ENCODE data around the gene NR2F1-AS1. TPM values are rescaled to one million over a fixed set of nuclear protein-coding genes. Genes with fewer than 3 reads are reported as not detected.

The NR2F1-AS1 gene
- total RNA-seq, 1 experiment from 2014 or later, result 1.5 TPM

DNA sequence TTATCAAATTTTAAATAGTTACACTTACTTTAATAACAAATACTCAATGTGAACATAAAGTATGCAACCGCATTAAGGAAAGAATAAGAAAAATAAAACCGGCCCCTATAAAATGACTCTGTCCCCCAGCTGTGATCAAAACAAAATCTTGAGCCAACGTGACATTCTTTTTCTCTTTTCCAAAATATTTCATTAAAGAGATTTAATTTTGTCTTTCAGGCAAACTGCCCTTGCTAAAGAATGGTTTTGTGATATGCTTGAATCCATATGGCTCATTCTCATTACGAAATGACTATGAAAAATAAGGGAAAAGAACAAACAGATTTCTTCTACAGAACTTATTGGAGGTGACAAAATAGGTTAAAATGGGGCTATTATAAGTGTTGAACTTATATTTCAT, 197.0 kb downstream of the NR2F1-AS1 start:
- ChIA-PET POLR2A (no interaction called here), CTCF (no interaction called here)
- H3K36me3 Mint-ChIP-seq, result no peaks in the 10 kb centered on the region
- DNase-seq (ENCODE audit: low spot score) (no peak), ATAC-seq (no peak)
- no peak overlapping the region for H3K27ac Mint-ChIP-seq
- no peak overlapping the region for H3K4me3 Mint-ChIP-seq
- H3K9me3 Mint-ChIP-seq, result peaks cover 2% of the 10 kb centered on the region
- TF ChIP-seq, protein P1, sequence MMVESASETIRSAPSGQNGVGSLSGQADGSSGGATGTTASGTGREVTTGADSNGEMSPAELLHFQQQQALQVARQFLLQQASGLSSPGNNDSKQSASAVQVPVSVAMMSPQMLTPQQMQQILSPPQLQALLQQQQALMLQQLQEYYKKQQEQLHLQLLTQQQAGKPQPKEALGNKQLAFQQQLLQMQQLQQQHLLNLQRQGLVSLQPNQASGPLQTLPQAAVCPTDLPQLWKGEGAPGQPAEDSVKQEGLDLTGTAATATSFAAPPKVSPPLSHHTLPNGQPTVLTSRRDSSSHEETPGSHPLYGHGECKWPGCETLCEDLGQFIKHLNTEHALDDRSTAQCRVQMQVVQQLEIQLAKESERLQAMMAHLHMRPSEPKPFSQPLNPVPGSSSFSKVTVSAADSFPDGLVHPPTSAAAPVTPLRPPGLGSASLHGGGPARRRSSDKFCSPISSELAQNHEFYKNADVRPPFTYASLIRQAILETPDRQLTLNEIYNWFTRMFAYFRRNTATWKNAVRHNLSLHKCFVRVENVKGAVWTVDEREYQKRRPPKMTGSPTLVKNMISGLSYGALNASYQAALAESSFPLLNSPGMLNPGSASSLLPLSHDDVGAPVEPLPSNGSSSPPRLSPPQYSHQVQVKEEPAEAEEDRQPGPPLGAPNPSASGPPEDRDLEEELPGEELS (CRISPR knock-in tag; IDR thresholded peaks at IDR 0.05), result no peak
- TF ChIP-seq, protein P2, sequence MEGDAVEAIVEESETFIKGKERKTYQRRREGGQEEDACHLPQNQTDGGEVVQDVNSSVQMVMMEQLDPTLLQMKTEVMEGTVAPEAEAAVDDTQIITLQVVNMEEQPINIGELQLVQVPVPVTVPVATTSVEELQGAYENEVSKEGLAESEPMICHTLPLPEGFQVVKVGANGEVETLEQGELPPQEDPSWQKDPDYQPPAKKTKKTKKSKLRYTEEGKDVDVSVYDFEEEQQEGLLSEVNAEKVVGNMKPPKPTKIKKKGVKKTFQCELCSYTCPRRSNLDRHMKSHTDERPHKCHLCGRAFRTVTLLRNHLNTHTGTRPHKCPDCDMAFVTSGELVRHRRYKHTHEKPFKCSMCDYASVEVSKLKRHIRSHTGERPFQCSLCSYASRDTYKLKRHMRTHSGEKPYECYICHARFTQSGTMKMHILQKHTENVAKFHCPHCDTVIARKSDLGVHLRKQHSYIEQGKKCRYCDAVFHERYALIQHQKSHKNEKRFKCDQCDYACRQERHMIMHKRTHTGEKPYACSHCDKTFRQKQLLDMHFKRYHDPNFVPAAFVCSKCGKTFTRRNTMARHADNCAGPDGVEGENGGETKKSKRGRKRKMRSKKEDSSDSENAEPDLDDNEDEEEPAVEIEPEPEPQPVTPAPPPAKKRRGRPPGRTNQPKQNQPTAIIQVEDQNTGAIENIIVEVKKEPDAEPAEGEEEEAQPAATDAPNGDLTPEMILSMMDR (IDR thresholded peaks at IDR 0.05), result no peak
- TF ChIP-seq ATF1 (CRISPR knock-in tag; IDR thresholded peaks at IDR 0.05), result no peak
- TF ChIP-seq, protein P3, sequence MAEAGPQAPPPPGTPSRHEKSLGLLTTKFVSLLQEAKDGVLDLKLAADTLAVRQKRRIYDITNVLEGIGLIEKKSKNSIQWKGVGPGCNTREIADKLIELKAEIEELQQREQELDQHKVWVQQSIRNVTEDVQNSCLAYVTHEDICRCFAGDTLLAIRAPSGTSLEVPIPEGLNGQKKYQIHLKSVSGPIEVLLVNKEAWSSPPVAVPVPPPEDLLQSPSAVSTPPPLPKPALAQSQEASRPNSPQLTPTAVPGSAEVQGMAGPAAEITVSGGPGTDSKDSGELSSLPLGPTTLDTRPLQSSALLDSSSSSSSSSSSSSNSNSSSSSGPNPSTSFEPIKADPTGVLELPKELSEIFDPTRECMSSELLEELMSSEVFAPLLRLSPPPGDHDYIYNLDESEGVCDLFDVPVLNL (CRISPR knock-in tag; IDR thresholded peaks at IDR 0.05; ENCODE audit: borderline replicate concordance, low read depth), result no peak
- TF ChIP-seq, protein P4, sequence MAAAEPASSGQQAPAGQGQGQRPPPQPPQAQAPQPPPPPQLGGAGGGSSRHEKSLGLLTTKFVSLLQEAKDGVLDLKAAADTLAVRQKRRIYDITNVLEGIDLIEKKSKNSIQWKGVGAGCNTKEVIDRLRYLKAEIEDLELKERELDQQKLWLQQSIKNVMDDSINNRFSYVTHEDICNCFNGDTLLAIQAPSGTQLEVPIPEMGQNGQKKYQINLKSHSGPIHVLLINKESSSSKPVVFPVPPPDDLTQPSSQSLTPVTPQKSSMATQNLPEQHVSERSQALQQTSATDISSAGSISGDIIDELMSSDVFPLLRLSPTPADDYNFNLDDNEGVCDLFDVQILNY (CRISPR knock-in tag; IDR thresholded peaks at IDR 0.05), result no peak
- TF ChIP-seq ZNF396 (CRISPR knock-in tag; IDR thresholded peaks at IDR 0.05; ENCODE audit: borderline replicate concordance), result no peak
- TF ChIP-seq, protein P5, sequence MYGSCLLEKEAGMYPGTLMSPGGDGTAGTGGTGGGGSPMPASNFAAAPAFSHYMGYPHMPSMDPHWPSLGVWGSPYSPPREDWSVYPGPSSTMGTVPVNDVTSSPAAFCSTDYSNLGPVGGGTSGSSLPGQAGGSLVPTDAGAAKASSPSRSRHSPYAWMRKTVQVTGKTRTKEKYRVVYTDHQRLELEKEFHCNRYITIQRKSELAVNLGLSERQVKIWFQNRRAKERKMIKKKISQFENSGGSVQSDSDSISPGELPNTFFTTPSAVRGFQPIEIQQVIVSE (CRISPR knock-in tag; IDR thresholded peaks at IDR 0.05; ENCODE audit: borderline replicate concordance), result no peak
- TF ChIP-seq, protein P6, sequence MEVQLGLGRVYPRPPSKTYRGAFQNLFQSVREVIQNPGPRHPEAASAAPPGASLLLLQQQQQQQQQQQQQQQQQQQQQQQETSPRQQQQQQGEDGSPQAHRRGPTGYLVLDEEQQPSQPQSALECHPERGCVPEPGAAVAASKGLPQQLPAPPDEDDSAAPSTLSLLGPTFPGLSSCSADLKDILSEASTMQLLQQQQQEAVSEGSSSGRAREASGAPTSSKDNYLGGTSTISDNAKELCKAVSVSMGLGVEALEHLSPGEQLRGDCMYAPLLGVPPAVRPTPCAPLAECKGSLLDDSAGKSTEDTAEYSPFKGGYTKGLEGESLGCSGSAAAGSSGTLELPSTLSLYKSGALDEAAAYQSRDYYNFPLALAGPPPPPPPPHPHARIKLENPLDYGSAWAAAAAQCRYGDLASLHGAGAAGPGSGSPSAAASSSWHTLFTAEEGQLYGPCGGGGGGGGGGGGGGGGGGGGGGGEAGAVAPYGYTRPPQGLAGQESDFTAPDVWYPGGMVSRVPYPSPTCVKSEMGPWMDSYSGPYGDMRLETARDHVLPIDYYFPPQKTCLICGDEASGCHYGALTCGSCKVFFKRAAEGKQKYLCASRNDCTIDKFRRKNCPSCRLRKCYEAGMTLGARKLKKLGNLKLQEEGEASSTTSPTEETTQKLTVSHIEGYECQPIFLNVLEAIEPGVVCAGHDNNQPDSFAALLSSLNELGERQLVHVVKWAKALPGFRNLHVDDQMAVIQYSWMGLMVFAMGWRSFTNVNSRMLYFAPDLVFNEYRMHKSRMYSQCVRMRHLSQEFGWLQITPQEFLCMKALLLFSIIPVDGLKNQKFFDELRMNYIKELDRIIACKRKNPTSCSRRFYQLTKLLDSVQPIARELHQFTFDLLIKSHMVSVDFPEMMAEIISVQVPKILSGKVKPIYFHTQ (CRISPR knock-in tag; IDR thresholded peaks at IDR 0.05), result no peak
- TF ChIP-seq, protein P7, sequence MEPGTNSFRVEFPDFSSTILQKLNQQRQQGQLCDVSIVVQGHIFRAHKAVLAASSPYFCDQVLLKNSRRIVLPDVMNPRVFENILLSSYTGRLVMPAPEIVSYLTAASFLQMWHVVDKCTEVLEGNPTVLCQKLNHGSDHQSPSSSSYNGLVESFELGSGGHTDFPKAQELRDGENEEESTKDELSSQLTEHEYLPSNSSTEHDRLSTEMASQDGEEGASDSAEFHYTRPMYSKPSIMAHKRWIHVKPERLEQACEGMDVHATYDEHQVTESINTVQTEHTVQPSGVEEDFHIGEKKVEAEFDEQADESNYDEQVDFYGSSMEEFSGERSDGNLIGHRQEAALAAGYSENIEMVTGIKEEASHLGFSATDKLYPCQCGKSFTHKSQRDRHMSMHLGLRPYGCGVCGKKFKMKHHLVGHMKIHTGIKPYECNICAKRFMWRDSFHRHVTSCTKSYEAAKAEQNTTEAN (CRISPR knock-in tag; IDR thresholded peaks at IDR 0.05), result no peak
- TF ChIP-seq ZNF416 (CRISPR knock-in tag; IDR thresholded peaks at IDR 0.05), result no peak
- TF ChIP-seq, protein P8, sequence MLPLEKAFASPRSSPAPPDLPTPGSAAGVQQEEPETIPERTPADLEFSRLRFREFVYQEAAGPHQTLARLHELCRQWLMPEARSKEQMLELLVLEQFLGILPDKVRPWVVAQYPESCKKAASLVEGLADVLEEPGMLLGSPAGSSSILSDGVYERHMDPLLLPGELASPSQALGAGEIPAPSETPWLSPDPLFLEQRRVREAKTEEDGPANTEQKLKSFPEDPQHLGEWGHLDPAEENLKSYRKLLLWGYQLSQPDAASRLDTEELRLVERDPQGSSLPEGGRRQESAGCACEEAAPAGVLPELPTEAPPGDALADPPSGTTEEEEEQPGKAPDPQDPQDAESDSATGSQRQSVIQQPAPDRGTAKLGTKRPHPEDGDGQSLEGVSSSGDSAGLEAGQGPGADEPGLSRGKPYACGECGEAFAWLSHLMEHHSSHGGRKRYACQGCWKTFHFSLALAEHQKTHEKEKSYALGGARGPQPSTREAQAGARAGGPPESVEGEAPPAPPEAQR (CRISPR knock-in tag; IDR thresholded peaks at IDR 0.05), result no peak
- no peak for TF ChIP-seq ZNF219 (CRISPR knock-in tag; IDR thresholded peaks at IDR 0.05; ENCODE audit: borderline replicate concordance)
- TF ChIP-seq ZNF263 (CRISPR knock-in tag; IDR thresholded peaks at IDR 0.05; ENCODE audit: low read depth), result no peak
- TF ChIP-seq ZBTB21 (CRISPR knock-in tag; IDR thresholded peaks at IDR 0.05; ENCODE audit: borderline replicate concordance), result no peak
- TF ChIP-seq CBFB (CRISPR knock-in tag; IDR thresholded peaks at IDR 0.05; ENCODE audit: low read depth), result no peak
- no peaks in the 10 kb centered on the region; the same call in 1 of the 2 replicates for H3K27me3 Mint-ChIP-seq (ENCODE audit: low read depth)
- H3K4me1 Mint-ChIP-seq, result peaks cover 15% of the 10 kb centered on the region
